ENCODE data around the gene UTS2B.

Gene UTS2B

GRCh38 chr3:191280111-191280510, 50.2 kb downstream of the UTS2B start:
- TF ChIP-seq REST (IDR thresholded peaks at IDR 0.05; ENCODE audit: insufficient read depth in 1 of 2, low read depth in 2 of 2, low read length in 2 of 2) (no peak), FOXP2 (optimal IDR thresholded peaks at IDR 0.05; ENCODE audit: borderline replicate concordance, extremely low read depth, extremely low read length, insufficient read depth) (no peak), TAF1 (IDR thresholded peaks at IDR 0.05; ENCODE audit: borderline replicate concordance, insufficient read depth, low read length) (no peak), SIN3A (IDR thresholded peaks at IDR 0.05; ENCODE audit: borderline replicate concordance, insufficient read depth, low read length) (no peak), POLR2AphosphoS5 (IDR thresholded peaks at IDR 0.05; ENCODE audit: low read depth, low read length) (no peak)

- no peak for TF ChIP-seq POLR2AphosphoS5 (IDR thresholded peaks at IDR 0.05; ENCODE audit: low read depth, low read length)
These were observed 54.6 kb downstream of the UTS2B start for GRCh38 chr3:191275751-191276150.

DNA sequence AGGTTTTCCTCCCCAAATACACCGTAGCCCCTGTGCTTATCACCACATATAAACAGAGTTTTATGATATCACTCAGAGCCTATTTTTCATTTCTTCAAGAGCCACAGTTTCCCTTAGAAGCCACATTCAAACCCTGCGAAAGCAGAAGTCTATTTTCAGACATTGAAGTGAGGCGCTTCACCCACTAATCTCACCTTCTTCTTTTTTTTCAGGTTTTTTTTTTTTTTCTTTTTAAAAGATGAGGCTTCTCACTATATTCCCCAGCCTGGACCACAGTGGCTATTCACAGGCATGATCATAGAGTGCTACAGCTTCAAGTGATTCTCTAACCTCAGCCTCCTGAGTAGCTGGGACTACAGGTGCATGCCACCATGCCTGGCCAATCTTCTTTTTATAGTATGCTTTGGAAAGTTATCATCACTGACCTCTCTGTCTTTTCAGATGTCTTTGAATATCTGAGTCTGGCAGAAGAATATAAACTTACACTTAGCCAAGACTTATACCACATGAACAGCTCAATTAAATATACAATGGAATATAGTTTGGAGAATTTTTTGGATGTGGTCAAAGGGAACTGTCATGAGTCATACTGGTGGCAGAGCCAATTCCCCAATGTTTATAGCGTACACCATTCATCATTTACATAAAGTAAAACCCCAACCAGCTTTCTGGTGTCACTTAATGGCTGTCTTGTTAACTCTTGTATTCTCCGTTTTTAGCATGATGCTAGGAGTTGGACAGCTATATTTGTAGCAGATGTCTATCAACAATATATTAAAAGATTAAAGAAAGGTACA, 60.8 kb downstream of the UTS2B start:
- TF ChIP-seq POLR2AphosphoS5 (IDR thresholded peaks at IDR 0.05; ENCODE audit: low read depth, low read length) (no peak), REST (IDR thresholded peaks at IDR 0.05; ENCODE audit: insufficient read depth in 1 of 2, low read depth in 2 of 2, low read length in 2 of 2) (no peak), TAF1 (IDR thresholded peaks at IDR 0.05; ENCODE audit: borderline replicate concordance, insufficient read depth, low read length) (no peak), FOXP2 (optimal IDR thresholded peaks at IDR 0.05; ENCODE audit: borderline replicate concordance, extremely low read depth, extremely low read length, insufficient read depth) (no peak), SIN3A (IDR thresholded peaks at IDR 0.05; ENCODE audit: borderline replicate concordance, insufficient read depth, low read length) (no peak)

DNA sequence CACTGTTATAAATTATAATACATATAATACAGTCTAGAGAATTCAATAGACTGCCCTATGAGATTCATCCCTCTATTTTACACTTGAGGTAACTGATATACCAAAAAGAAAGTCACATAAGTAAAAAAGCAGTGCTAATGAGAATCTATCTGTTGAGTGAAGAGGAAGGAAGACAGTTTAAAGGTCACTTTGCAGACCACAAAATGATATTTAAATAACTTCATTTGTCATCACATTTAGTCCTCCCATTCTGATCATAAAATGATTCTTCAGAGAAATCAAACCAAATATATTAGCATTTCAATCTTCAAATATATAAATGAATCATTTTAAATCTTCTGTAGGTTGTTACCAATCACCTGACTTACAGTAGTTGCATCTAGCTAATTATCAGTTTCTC, 61.6 kb downstream of the UTS2B start:
- TF ChIP-seq TAF1 (IDR thresholded peaks at IDR 0.05; ENCODE audit: borderline replicate concordance, insufficient read depth, low read length) (no peak), FOXP2 (optimal IDR thresholded peaks at IDR 0.05; ENCODE audit: borderline replicate concordance, extremely low read depth, extremely low read length, insufficient read depth) (no peak), REST (IDR thresholded peaks at IDR 0.05; ENCODE audit: insufficient read depth in 1 of 2, low read depth in 2 of 2, low read length in 2 of 2) (no peak), POLR2AphosphoS5 (IDR thresholded peaks at IDR 0.05; ENCODE audit: low read depth, low read length) (no peak), SIN3A (IDR thresholded peaks at IDR 0.05; ENCODE audit: borderline replicate concordance, insufficient read depth, low read length) (no peak)

- TF ChIP-seq FOXP2 (optimal IDR thresholded peaks at IDR 0.05; ENCODE audit: borderline replicate concordance, extremely low read depth, extremely low read length, insufficient read depth) (no peak), POLR2AphosphoS5 (IDR thresholded peaks at IDR 0.05; ENCODE audit: low read depth, low read length) (no peak), TAF1 (IDR thresholded peaks at IDR 0.05; ENCODE audit: borderline replicate concordance, insufficient read depth, low read length) (no peak), REST (IDR thresholded peaks at IDR 0.05; ENCODE audit: insufficient read depth in 1 of 2, low read depth in 2 of 2, low read length in 2 of 2) (no peak), SIN3A (IDR thresholded peaks at IDR 0.05; ENCODE audit: borderline replicate concordance, insufficient read depth, low read length) (no peak)
These were observed 66.5 kb downstream of the UTS2B start for GRCh38 chr3:191263850-191264249.

Measured in PFSK-1 (cell line).